Ishikawa (cell line): ENCODE results near the gene UBL4A.

Experiments
- CEBPB ChIP-seq: IDR thresholded peaks from 2 replicates; pipeline ENCODE4 v1.6.1; 2012
- CREB1 ChIP-seq: IDR thresholded peaks from 2 replicates; pipeline ENCODE4 v1.6.1; 2012; ENCODE audit warnings: low read depth
- EGR1 ChIP-seq: IDR thresholded peaks from 2 replicates; pipeline ENCODE4 v1.6.1; 2012
- EP300 ChIP-seq: IDR thresholded peaks from 2 replicates; pipeline ENCODE4 v1.6.1; 2012; ENCODE audit warnings: borderline replicate concordance
- FOXM1 ChIP-seq: IDR thresholded peaks from 2 replicates; pipeline ENCODE4 v1.6.1; 2012; ENCODE audit warnings: low read depth, borderline replicate concordance
- NFIC ChIP-seq: IDR thresholded peaks from 2 replicates; pipeline ENCODE4 v1.6.1; 2012
- RAD21 ChIP-seq: IDR thresholded peaks from 2 replicates; pipeline ENCODE4 v1.6.1; 2012; ENCODE audit warnings: low read depth
- TAF1 ChIP-seq: IDR thresholded peaks from 2 replicates; pipeline ENCODE4 v1.6.1; 2012; ENCODE audit warnings: low read depth, mild to moderate bottlenecking
- TCF12 ChIP-seq: IDR thresholded peaks from 2 replicates; pipeline ENCODE4 v1.6.1; 2012; ENCODE audit warnings: low read depth
- TEAD4 ChIP-seq: IDR thresholded peaks from 2 replicates; pipeline ENCODE4 v1.6.1; 2012
- USF1 ChIP-seq: IDR thresholded peaks from 2 replicates; pipeline ENCODE4 v1.6.1; 2012
- YY1 ChIP-seq: IDR thresholded peaks from 2 replicates; pipeline ENCODE4 v1.6.1; 2012; ENCODE audit warnings: low read depth
- ZBTB7A ChIP-seq: IDR thresholded peaks from 2 replicates; pipeline ENCODE4 v1.6.1; 2012; ENCODE audit warnings: low read depth
- TF ChIP-seq, protein P1 (sequence below): IDR thresholded peaks from 2 replicates; pipeline ENCODE4 v1.6.1; 2012
- TF ChIP-seq, protein P2 (sequence below): IDR thresholded peaks from 2 replicates; pipeline ENCODE4 v1.6.1; 2012; ENCODE audit warnings: low read depth, mild to moderate bottlenecking

UBL4A gene

DNA sequence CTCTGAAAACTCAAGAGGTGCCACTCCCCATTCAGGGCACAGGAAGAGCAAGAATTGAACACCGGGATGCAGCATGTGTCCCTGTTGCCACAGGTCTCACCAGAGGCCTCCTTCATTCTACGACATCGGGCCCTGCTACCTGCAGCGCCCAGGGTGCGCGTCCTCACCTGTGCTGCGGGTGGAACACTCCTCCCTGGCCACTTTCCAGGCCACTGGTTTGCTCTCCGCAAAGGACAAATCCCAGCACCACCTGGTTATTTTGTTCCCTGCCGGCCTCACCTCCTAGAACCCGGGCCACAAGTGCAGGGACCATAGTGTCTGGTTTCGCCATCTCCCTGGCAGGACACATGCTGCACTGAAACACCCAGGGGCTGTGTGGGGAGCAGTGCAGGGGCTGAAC lies 43.9 kb upstream of the UBL4A start:
- TF ChIP-seq CEBPB (no peak), YY1 (no peak), TCF12 (no peak), TAF1 (no peak), USF1 (no peak), CREB1 (no peak), FOXM1 (no peak), EGR1 (no peak), TEAD4 (no peak), NFIC (no peak), EP300 (no peak), ZBTB7A (no peak), RAD21 (no peak)
- TF ChIP-seq, protein P1, sequence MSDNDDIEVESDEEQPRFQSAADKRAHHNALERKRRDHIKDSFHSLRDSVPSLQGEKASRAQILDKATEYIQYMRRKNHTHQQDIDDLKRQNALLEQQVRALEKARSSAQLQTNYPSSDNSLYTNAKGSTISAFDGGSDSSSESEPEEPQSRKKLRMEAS, result no peak
- TF ChIP-seq, protein P2, sequence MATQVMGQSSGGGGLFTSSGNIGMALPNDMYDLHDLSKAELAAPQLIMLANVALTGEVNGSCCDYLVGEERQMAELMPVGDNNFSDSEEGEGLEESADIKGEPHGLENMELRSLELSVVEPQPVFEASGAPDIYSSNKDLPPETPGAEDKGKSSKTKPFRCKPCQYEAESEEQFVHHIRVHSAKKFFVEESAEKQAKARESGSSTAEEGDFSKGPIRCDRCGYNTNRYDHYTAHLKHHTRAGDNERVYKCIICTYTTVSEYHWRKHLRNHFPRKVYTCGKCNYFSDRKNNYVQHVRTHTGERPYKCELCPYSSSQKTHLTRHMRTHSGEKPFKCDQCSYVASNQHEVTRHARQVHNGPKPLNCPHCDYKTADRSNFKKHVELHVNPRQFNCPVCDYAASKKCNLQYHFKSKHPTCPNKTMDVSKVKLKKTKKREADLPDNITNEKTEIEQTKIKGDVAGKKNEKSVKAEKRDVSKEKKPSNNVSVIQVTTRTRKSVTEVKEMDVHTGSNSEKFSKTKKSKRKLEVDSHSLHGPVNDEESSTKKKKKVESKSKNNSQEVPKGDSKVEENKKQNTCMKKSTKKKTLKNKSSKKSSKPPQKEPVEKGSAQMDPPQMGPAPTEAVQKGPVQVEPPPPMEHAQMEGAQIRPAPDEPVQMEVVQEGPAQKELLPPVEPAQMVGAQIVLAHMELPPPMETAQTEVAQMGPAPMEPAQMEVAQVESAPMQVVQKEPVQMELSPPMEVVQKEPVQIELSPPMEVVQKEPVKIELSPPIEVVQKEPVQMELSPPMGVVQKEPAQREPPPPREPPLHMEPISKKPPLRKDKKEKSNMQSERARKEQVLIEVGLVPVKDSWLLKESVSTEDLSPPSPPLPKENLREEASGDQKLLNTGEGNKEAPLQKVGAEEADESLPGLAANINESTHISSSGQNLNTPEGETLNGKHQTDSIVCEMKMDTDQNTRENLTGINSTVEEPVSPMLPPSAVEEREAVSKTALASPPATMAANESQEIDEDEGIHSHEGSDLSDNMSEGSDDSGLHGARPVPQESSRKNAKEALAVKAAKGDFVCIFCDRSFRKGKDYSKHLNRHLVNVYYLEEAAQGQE, result no peak

DNA sequence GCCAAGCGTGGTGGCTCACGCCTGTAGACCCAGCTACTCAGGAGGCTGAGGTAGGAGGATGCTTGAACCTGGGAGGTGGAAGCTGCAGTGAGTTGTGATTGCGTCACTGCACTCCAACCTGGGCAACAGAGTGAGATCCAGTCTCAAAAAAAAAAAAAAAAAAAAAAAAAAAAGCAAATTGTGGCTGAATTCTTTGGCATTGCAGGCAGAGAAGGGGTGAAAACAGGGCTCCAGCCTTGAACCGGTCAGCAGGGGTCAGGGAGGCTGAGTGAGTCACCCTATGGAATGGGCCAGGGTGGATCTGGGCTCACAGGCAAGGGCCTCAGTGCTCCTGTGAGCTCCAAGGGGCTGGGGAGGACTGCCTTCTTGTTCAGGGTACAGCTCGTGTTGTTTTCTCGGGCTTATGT lies 42.8 kb upstream of the UBL4A start:
- TF ChIP-seq CEBPB (peak; percentile 41; the same call in 1 of the 2 replicates), TAF1 (no peak), FOXM1 (no peak)

DNA sequence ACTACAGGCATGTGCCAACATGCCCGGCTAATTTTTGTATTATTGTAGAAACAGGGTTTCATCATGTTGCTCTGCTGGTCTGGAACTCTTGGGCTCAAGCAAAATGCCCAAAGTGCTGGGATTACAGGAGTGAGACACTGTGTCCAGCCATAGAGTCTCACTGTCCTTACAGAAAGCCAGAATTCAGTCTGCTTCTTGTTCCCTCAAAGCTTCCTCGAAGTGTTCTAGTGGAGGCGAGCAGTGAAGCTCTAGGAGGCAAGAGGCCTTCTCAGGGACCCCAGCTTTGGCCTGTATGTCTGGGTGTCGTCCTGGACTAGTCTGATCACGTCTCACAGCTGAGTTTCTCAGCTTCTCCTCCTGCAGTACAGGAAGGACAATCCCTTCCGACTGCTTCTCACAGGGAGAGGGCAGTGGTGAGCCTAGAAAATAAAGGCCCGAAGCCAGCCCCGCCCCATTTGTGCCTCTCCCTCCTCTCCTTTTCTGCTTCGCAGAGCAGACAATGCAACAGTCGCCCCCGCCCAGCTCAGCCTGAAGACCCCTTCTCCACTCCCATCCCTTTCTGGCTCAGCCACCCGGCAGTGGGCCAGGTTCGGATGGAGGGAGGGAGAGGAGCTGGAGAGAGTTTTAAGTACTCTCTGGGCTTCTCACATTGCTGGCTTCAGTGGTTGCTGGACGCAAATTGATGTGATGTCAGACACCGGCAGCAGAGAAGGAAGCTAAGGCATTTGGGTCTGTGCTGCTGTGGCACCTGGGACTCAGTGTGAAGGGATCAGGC lies 40.7 kb upstream of the UBL4A start:
- no peak for TF ChIP-seq TEAD4
- TF ChIP-seq, protein P2, result no peak
- TF ChIP-seq TCF12, result no peak
- no peak for TF ChIP-seq FOXM1
- peak; percentile 23; the same call in 1 of the 2 replicates for TF ChIP-seq RAD21
- 0 out of 2 replicates have a peak, but pooled peaks have one; percentile 51 for TF ChIP-seq ZBTB7A
- TF ChIP-seq, protein P1, result no peak
- TF ChIP-seq CEBPB, result no peak

DNA sequence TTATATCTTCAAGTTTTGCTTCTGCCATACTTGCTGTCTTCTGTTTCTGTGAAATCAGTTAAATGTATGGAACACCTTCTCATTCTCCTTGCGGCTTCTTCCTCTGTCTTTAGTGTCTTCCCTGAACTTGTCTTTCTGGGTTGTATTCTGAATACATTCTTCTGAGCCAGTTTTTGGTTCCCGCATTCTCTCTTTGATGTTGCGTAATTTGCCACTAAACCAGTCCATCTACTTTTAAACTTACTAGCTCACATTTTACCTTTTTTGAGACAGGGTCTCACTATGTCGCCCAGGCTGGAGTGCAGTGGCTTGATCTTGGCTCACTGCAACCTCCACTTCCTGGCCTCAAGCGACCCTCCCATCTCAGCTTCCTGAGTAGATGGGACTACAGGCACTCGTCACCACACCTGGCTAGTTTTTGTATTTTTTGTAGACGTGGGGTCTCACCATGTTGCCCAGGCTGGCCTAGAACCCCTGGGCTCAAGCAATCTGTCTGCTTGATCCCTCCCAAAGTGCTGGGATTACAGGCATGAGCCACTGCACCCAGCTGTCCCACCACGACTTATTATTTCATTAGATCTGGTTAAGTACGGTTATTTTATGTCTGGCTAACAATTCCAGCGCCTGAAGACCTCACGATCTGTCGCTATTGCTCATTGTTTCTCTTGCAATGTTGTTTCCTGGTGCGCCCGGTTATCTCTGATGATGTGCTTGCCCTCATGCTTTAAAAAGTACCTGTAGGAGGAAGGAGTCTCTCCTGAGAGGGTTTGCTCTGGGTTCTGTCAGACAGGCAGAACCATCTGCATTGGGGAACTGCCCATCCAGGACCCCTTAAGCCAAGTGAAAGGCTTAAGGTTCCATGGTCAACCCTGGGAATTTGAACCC lies 39.4 kb upstream of the UBL4A start:
- no peak for TF ChIP-seq RAD21
- peak; percentile 78 for TF ChIP-seq CEBPB
- TF ChIP-seq, protein P2, result no peak

GRCh38 chrX:154519389-154519788 lies 33.0 kb upstream of the UBL4A start:
- TF ChIP-seq YY1, result no peak
- no peak for TF ChIP-seq CEBPB
